Left kidney (tissue), 2 donors: ENCODE results near the gene KRCC1. TPM values are rescaled to one million over a fixed set of nuclear protein-coding genes. Genes with fewer than 3 reads are reported as not detected.
"Not testable (repeated sequence)": the region's sequence is repeated elsewhere in the genome, so short reads cannot be mapped to it uniquely, and the experiment has no call there.

Experiments used
- DNase-seq: peaks from one replicate; pipeline ENCODE4 v3.0.0-alpha.2; 2013
- polyA plus RNA-seq: library from polyadenylated mRNA; unstranded; fragments of 120-200 nt; gene quantifications from one replicate; pipeline ENCODE4 v1.2.1, GENCODE V29; 2013; ENCODE audit not compliant: insufficient read length

The KRCC1 gene
- polyA plus RNA-seq, 1 donor, result 59.3 TPM

GRCh38 chr2:88003074-88003755, 52.4 kb downstream of the KRCC1 start:
- no peak for DNase-seq

- DNase-seq, result no peak
Measured at GRCh38 chr2:88002359-88002707, 53.2 kb downstream of the KRCC1 start.

- not testable (repeated sequence) for DNase-seq
Measured at GRCh38 chr2:88000474-88000873, 55.1 kb downstream of the KRCC1 start.

DNA sequence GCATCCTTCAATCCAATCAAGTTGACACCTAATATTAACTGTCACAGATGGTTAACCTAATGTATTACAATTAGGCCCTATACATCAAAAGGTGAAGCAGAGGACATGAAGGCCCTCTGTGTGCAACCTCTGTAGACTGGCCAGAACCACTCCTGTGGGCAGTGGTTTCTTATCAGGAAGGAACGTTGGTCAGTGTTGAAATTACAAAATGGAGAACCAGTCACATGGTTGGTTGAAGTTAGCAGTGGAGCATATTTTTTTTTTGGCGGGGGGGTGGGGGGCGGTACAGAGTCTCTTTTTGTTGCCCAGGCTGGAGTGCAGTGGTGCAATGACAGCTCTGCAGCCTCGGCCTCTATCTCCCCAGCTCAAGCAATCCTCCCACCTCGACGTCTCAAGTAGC, 59.0 kb downstream of the KRCC1 start:
- no peak for DNase-seq

GRCh38 chr2:87995756-87996155, 59.8 kb downstream of the KRCC1 start:
- no peak for DNase-seq

GRCh38 chr2:87994304-87994850, 61.2 kb downstream of the KRCC1 start:
- not testable (repeated sequence) for DNase-seq

GRCh38 chr2:87992569-87992968, 63.0 kb downstream of the KRCC1 start:
- not testable (repeated sequence) for DNase-seq

DNA sequence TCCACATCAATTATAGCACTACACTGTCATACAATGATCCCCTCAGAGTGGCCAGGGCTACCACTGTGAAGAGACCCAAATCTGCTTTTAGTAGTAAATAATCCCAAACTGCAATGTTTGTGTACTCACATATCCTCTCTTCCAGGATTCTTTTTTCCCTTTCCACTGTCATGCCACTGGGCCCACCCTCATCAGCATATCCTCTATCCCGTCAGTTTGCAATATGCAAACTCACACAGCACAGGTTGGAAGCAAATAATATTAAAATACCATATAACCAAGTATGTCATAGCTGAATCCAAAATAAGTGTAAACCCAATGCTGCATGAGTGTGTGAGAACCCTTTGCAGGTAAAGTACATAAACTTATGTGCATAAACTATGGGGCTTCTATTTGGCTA, 68.1 kb downstream of the KRCC1 start:
- not testable (repeated sequence) for DNase-seq

DNA sequence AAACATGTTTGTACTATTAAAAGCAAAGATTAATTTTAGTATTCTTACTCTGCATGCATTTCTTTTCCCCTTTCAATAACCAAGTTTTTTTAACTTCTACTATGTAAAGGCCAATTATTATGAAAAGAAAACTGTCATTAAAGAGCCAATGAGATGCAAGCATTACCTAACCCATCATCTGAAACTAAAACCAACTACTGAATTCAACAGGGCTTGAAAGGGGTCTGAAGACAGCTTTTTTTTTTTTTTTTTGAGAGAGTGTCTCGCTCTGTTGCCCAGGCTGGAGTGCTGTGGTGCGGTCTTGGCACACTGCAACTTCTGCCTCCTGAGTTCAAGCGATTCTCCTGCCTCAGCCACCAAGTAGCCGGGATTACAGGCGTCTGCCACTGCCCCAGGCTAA, 69.7 kb downstream of the KRCC1 start:
- not testable (repeated sequence) for DNase-seq

DNA sequence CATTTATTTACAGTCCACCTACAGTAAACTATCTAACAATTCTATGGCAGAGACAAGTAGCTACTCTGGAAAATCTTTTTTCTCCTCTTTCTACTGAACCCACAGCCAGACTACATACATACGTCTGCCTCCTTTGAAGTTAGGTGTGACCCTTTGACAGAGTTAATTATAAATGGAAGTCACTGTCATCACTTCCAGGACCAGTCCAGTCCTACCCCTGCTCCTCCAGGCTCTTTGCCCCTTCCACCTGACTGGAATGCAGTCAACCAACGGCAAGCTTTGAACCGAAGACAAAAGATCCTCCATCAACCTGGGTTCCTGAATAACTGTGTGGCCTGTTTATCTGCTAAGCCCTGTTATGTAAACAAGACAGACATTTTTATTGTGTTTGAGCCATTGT, 74.4 kb downstream of the KRCC1 start:
- DNase-seq, result not testable (repeated sequence)

Other genes starting within 250 kb of the KRCC1 start
- 8.8 TPM for gene RGPD2, start 230.0 kb downstream of the KRCC1 start, polyA plus RNA-seq
- gene RNU2-63P, start 39.2 kb downstream of the KRCC1 start, polyA plus RNA-seq, result not detected
- not detected for gene SMYD1, start 12.0 kb upstream of the KRCC1 start, polyA plus RNA-seq
- gene FABP1, start 72.3 kb upstream of the KRCC1 start, polyA plus RNA-seq, result 21.2 TPM
- 32.5 TPM for gene THNSL2, start 114.6 kb upstream of the KRCC1 start, polyA plus RNA-seq